HG03060 (cell line): ENCODE results near the gene EPX.
"Not testable (repeated sequence)": the region's sequence is repeated elsewhere in the genome, so short reads cannot be mapped to it uniquely, and the experiment has no call there.

ENCODE experiments used
- ATAC-seq: cut with Tn5 transposase; IDR thresholded peaks from one replicate; pipeline ENCODE4 v1.9.1; 2021; ENCODE audit warnings: low read depth, moderate number of reproducible peaks; ENCODE audit not compliant: unreplicated experiment

Gene EPX

GRCh38 chr17:58192612-58193011 lies at the start of gene EPX:
Gene EPX (plus strand): TSS chr17:58192726. CDS start chr17:58192847, 121 bp downstream.
- ATAC-seq, result no peak

- not testable (repeated sequence) for ATAC-seq
Measured at GRCh38 chr17:58143335-58143734, 49.2 kb upstream of the EPX start.

- no peak for ATAC-seq
Measured at GRCh38 chr17:58144801-58145200, 47.7 kb upstream of the EPX start.

GRCh38 chr17:58147930-58148434 lies 44.5 kb upstream of the EPX start, which contains the start of gene OR4D1:
Gene OR4D1 (plus strand): TSS chr17:58148384. CDS start chr17:58155154, 6,770 bp downstream.
- ATAC-seq, result no peak

- no peak for ATAC-seq
Measured at GRCh38 chr17:58148609-58149008, 43.9 kb upstream of the EPX start.

- ATAC-seq, result no peak
Measured at GRCh38 chr17:58150394-58150793, 42.1 kb upstream of the EPX start.

GRCh38 chr17:58153046-58153445 lies 39.5 kb upstream of the EPX start:
- ATAC-seq, result no peak

- no peak for ATAC-seq
Measured at GRCh38 chr17:58153671-58154070, 38.9 kb upstream of the EPX start.

- ATAC-seq, result no peak
Measured at GRCh38 chr17:58156839-58157803, 35.4 kb upstream of the EPX start.

GRCh38 chr17:58158181-58158580 lies 34.3 kb upstream of the EPX start:
- no peak for ATAC-seq

GRCh38 chr17:58161566-58161965 lies 31.0 kb upstream of the EPX start:
- no peak for ATAC-seq

GRCh38 chr17:58165981-58166380 lies 26.5 kb upstream of the EPX start:
- no peak for ATAC-seq

- no peak for ATAC-seq
Measured at GRCh38 chr17:58166682-58167081, 25.8 kb upstream of the EPX start, which contains the start of gene OR4D2. Gene OR4D2 (plus strand): TSS chr17:58166982. CDS start chr17:58169656, 2,674 bp downstream.

GRCh38 chr17:58170622-58171021 lies 21.9 kb upstream of the EPX start:
- no peak for ATAC-seq

GRCh38 chr17:58172369-58173071 lies 20.0 kb upstream of the EPX start:
- no peak for ATAC-seq

- ATAC-seq, result no peak
Measured at GRCh38 chr17:58174871-58175270, 17.7 kb upstream of the EPX start.

- ATAC-seq, result no peak
Measured at GRCh38 chr17:58176200-58176599, 16.3 kb upstream of the EPX start.

- ATAC-seq, result no peak
Measured at GRCh38 chr17:58181796-58182195, 10.7 kb upstream of the EPX start.

GRCh38 chr17:58183514-58183913 lies 9.0 kb upstream of the EPX start:
- ATAC-seq, result no peak

- ATAC-seq, result no peak
Measured at GRCh38 chr17:58184308-58184985, 8.1 kb upstream of the EPX start.
